Type B pancreatic cell (in vitro differentiated cells): Measurements from ENCODE around the gene SHD. TPM values are rescaled to one million over a fixed set of nuclear protein-coding genes. Genes with fewer than 3 reads are reported as not detected.
"Not testable (repeated sequence)": the region's sequence is repeated elsewhere in the genome, so short reads cannot be mapped to it uniquely, and the experiment has no call there.

Experiments
- DNase-seq: peaks from one replicate; pipeline ENCODE4 v3.0.0; 2021; ENCODE audit warnings: mixed read lengths; ENCODE audit not compliant: unreplicated experiment; ENCODE audit errors: extremely low spot score
- H3K27ac Mint-ChIP-seq: 2 replicates; pipeline ENCODE4 v1.8.0; 2021; ENCODE audit warnings: mild to moderate bottlenecking, mixed read lengths
- H3K27me3 Mint-ChIP-seq: 2 replicates; pipeline ENCODE4 v1.8.0; 2021; ENCODE audit warnings: mixed read lengths
- H3K36me3 Mint-ChIP-seq: 2 replicates; pipeline ENCODE4 v1.8.0; 2021; ENCODE audit warnings: mixed read lengths
- H3K4me1 Mint-ChIP-seq: one replicate; pipeline ENCODE4 v1.8.0; 2021; ENCODE audit warnings: mixed read lengths; ENCODE audit not compliant: unreplicated experiment
- H3K4me3 Mint-ChIP-seq: 2 replicates; pipeline ENCODE4 v1.8.0; 2021; ENCODE audit warnings: mild to moderate bottlenecking, mixed read lengths
- H3K9me3 Mint-ChIP-seq: 2 replicates; pipeline ENCODE4 v1.8.0; 2021; ENCODE audit warnings: mixed read lengths
- CTCF ChIP-seq: fragments of 200-600 bp; sonication (generic); conservative IDR thresholded peaks from 2 replicates; pipeline ENCODE4 v1.5.0; 2021; ENCODE audit warnings: antibody characterized with exemption, mild to moderate bottlenecking
- total RNA-seq: library from RNA; stranded (reverse); gene quantifications from 2 replicates; pipeline ENCODE4 v1.2.1, GENCODE V29; 2021; ENCODE audit warnings: low replicate concordance

SHD gene
- total RNA-seq, 1 donor from 2014 or later = 6.1 TPM

GRCh38 chr19:4284176-4284958 is 5.3 kb downstream of the SHD start:
- Mint-ChIP-seq H3K27me3 (peaks cover 44% of the 10 kb centered on the region), H3K36me3 (no peaks in the 10 kb centered on the region), H3K4me1 (no peaks in the 10 kb centered on the region), H3K9me3 (no peaks in the 10 kb centered on the region), H3K27ac (no peak overlapping the region), H3K4me3 (no peak overlapping the region)
- no peak for TF ChIP-seq CTCF
- DNase-seq = no peak

- peaks cover 40% of the 10 kb centered on the region for H3K27me3 Mint-ChIP-seq
Measured at GRCh38 chr19:4284974-4285373, 5.9 kb downstream of the SHD start.

GRCh38 chr19:4286141-4286540 is 7.1 kb downstream of the SHD start:
- not testable (repeated sequence) for H3K36me3 Mint-ChIP-seq, H3K9me3 Mint-ChIP-seq, H3K27ac Mint-ChIP-seq, H3K4me1 Mint-ChIP-seq, DNase-seq, H3K4me3 Mint-ChIP-seq
- peaks cover 29% of the 10 kb centered on the region for H3K27me3 Mint-ChIP-seq

More at GRCh38 chr19:4284974-4285373, 5.9 kb downstream of the SHD start:
- Mint-ChIP-seq H3K27ac (no peak overlapping the region), H3K4me1 (no peaks in the 10 kb centered on the region), H3K4me3 (no peak overlapping the region), H3K9me3 (no peaks in the 10 kb centered on the region), H3K36me3 (no peaks in the 10 kb centered on the region)
- no peak for DNase-seq
- TF ChIP-seq CTCF = no peak

GRCh38 chr19:4288091-4288777 is 9.2 kb downstream of the SHD start:
- no peak overlapping the region for H3K4me3 Mint-ChIP-seq
- no peaks in the 10 kb centered on the region for H3K36me3 Mint-ChIP-seq
- no peaks in the 10 kb centered on the region for H3K9me3 Mint-ChIP-seq
- no peak for TF ChIP-seq CTCF
- no peak overlapping the region for H3K27ac Mint-ChIP-seq
- H3K4me1 Mint-ChIP-seq = peaks cover 4% of the 10 kb centered on the region
- H3K27me3 Mint-ChIP-seq = peaks cover 14% of the 10 kb centered on the region
- no peak for DNase-seq

- Mint-ChIP-seq H3K4me1 (peaks cover 4% of the 10 kb centered on the region), H3K27ac (no peak overlapping the region), H3K27me3 (peaks cover 2% of the 10 kb centered on the region), H3K9me3 (no peaks in the 10 kb centered on the region), H3K36me3 (no peaks in the 10 kb centered on the region), H3K4me3 (no peak overlapping the region)
- TF ChIP-seq CTCF = no peak
- DNase-seq = no peak
Measured at GRCh38 chr19:4291184-4291732, 12.2 kb downstream of the SHD start.

- Mint-ChIP-seq H3K9me3 (no peaks in the 10 kb centered on the region), H3K4me1 (peaks cover 4% of the 10 kb centered on the region), H3K27me3 (no peaks in the 10 kb centered on the region), H3K36me3 (no peaks in the 10 kb centered on the region), H3K27ac (no peak overlapping the region), H3K4me3 (no peak overlapping the region)
- no peak for TF ChIP-seq CTCF
- no peak for DNase-seq
Measured at GRCh38 chr19:4292515-4292914, 13.4 kb downstream of the SHD start.
